GM12872 (cell line): ENCODE measurements around the gene SLC44A3.

Experiments
- CTCF ChIP-seq: IDR thresholded peaks from 3 replicates; pipeline ENCODE4 v1.5.1; 2011; ENCODE audit warnings: low read depth, mild to moderate bottlenecking, low read length, moderate library complexity; ENCODE audit not compliant: insufficient read depth

Gene SLC44A3

GRCh38 chr1:94863297-94863911 is 43.2 kb downstream of the SLC44A3 start:
- TF ChIP-seq CTCF, result no peak

DNA sequence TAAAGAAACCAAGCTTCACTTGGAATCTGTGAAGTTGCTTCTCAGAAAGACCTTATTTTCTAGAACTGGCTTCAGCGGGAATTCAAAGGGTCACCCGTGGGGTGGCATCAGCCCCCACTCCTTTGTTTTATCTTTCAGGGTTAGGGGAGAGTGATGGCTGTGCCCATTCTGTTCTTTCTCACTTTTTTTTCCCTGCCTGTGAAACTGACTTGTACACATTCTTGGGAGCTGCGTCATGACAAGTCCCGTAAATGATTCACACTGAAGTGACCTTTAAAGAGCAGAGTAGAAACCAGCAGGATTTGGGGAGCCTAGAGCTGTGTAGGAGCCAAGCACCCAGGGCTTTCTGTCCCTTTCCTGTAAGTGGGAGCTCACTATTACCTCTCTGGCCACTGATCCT is 43.8 kb downstream of the SLC44A3 start:
- TF ChIP-seq CTCF, result no peak

- no peak for TF ChIP-seq CTCF
These were observed 44.7 kb downstream of the SLC44A3 start for GRCh38 chr1:94864821-94865220.

GRCh38 chr1:94865360-94865759 is 45.2 kb downstream of the SLC44A3 start:
- TF ChIP-seq CTCF, result no peak

DNA sequence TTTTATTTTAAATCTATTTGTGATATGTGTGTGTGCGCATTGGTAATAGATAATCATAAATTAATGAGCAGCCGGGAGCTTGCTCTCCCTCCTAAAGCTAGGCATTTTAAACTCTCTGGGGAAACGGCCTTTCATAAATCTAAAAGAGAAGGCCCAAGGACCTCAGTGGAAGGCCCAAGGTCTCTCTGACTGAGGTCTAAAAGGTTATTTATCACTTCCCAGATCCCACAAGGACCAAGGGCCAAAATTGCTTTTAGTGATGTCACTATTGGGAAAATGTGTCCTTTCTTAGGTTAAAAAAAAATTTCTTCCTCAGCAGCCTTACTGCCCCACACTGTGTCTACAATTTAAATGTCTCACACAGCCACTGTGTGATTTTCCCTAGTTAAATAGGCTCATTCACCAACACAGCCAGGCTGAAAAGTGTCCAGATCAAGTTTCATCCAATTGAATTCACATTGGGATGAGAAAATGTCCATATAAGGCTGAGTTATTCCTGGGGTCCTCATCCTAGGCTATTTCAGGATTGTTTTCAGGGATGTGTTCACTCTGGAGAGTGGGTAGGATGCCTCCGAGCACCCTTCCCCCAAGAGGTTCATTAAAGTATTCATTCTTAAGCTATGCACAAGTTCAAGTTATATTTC is 46.1 kb downstream of the SLC44A3 start:
- no peak for TF ChIP-seq CTCF

DNA sequence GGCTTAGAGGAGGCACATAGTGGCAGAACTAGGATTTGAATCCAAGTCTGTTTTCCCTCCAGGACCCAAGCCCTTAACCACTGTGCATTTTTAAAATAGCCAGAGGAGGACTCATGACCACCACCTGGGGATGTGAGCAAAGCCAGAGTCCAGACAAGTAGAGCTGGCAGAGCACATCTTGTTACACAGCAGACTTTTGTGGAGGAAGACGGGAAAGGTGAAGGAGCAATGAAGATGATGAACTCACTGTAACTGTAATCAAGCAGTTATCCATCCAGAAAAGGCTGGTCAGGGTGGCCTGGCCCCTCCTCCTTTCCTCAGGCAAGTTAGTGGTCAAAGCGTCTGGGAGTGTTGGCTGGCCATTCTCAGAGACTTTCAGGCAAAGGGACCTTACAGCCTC is 50.9 kb downstream of the SLC44A3 start:
- no peak for TF ChIP-seq CTCF

- TF ChIP-seq CTCF, result no peak
These were observed 52.8 kb downstream of the SLC44A3 start for GRCh38 chr1:94872771-94873495.
